Osteoblast (primary cell): ENCODE measurements around the gene CRIM1. TPM values are rescaled to one million over a fixed set of nuclear protein-coding genes. Genes with fewer than 3 reads are reported as not detected.
A peak's percentile ranks its signal among the peaks of the same experiment; 100 is the strongest.

Source experiments
- DNase-seq: peaks from one replicate; pipeline ENCODE4 v3.0.0; 2011; ENCODE audit warnings: low spot score, mixed read lengths; ENCODE audit not compliant: insufficient read length; ENCODE audit errors: missing footprints
- H2AFZ ChIP-seq: 2 replicates; pipeline ENCODE4 v1.6.0; 2011; ENCODE audit warnings: mild to moderate bottlenecking, low read length
- H3K27ac ChIP-seq: 2 replicates; pipeline ENCODE4 v1.5.1; 2011; ENCODE audit warnings: mild to moderate bottlenecking, low read depth, low read length, moderate library complexity
- H3K27me3 ChIP-seq: 2 replicates; pipeline ENCODE4 v1.6.0; 2012; ENCODE audit warnings: mild to moderate bottlenecking, control low read depth, inconsistent platforms, low read length, moderate library complexity; ENCODE audit not compliant: insufficient read depth
- H3K36me3 ChIP-seq: 2 replicates; pipeline ENCODE4 v1.5.1; 2011; ENCODE audit warnings: mild to moderate bottlenecking, low read length, control low read depth, moderate library complexity; ENCODE audit not compliant: insufficient read depth
- H3K4me1 ChIP-seq: 2 replicates; pipeline ENCODE4 v1.5.1; 2011; ENCODE audit warnings: mild to moderate bottlenecking, low read length, control low read depth, moderate library complexity; ENCODE audit not compliant: insufficient read depth
- H3K4me2 ChIP-seq: 2 replicates; pipeline ENCODE4 v1.6.0; 2011; ENCODE audit warnings: mild to moderate bottlenecking, low read length; ENCODE audit not compliant: insufficient read depth
- H3K4me3 ChIP-seq: fragments of 200-600 bp; sonication (generic); 3 replicates; pipeline ENCODE4 v1.5.1; 2012; ENCODE audit warnings: mild to moderate bottlenecking, low read length, inconsistent platforms; ENCODE audit not compliant: insufficient read depth
- H3K79me2 ChIP-seq: 2 replicates; pipeline ENCODE4 v1.6.0; 2012; ENCODE audit warnings: mild to moderate bottlenecking, low read length, control low read depth, inconsistent platforms; ENCODE audit not compliant: insufficient read depth
- H3K9me3 ChIP-seq: 2 replicates; pipeline ENCODE4 v1.5.1; 2011; ENCODE audit warnings: low read depth, low read length, control low read depth
- H4K20me1 ChIP-seq: 2 replicates; pipeline ENCODE4 v1.6.0; 2012; ENCODE audit warnings: mild to moderate bottlenecking, low read length, control low read depth; ENCODE audit not compliant: insufficient read depth
- CTCF ChIP-seq: IDR thresholded peaks from 2 replicates; pipeline ENCODE4 v1.5.1; 2011; ENCODE audit warnings: mild to moderate bottlenecking, low read depth, low read length, moderate library complexity; ENCODE audit errors: extremely low read depth
- total RNA-seq: library from RNA; depleted of rRNA; stranded (reverse); fragments of >200 nt; gene quantifications from 2 replicates; pipeline ENCODE4 v1.2.3, GENCODE V29; 2012

CRIM1 gene
- total RNA-seq, 1 donor: 362 TPM

- peaks cover 71% of the 10 kb centered on the region for H3K36me3 ChIP-seq
- TF ChIP-seq CTCF: no peak
- H3K79me2 ChIP-seq: peaks cover 79% of the 10 kb centered on the region
- no peaks in the 10 kb centered on the region for H3K9me3 ChIP-seq
- peak overlapping the region; percentile 87 for H3K27ac ChIP-seq
- no peaks in the 10 kb centered on the region for H3K27me3 ChIP-seq
- H2AFZ ChIP-seq: no peak overlapping the region
- peak; percentile 82 for DNase-seq
- H3K4me3 ChIP-seq: no peak overlapping the region
- H4K20me1 ChIP-seq: peaks cover 3% of the 10 kb centered on the region
- peaks cover 67% of the 10 kb centered on the region for H3K4me1 ChIP-seq
- peak overlapping the region; percentile 28 for H3K4me2 ChIP-seq
Observed at GRCh38 chr2:36441816-36442215, 86.2 kb downstream of the CRIM1 start.

- Histone ChIP-seq H3K4me3 (no peak overlapping the region), H3K27ac (peak overlapping the region; percentile 87), H3K9me3 (no peaks in the 10 kb centered on the region), H4K20me1 (no peaks in the 10 kb centered on the region), H3K79me2 (peaks cover 85% of the 10 kb centered on the region), H3K27me3 (no peaks in the 10 kb centered on the region), H3K4me1 (peaks cover 74% of the 10 kb centered on the region), H3K4me2 (no peak overlapping the region), H2AFZ (no peak overlapping the region), H3K36me3 (peaks cover 92% of the 10 kb centered on the region)
- DNase-seq: no peak
- no peak for TF ChIP-seq CTCF
Observed at GRCh38 chr2:36444216-36444936, 88.8 kb downstream of the CRIM1 start.

- H3K79me2 ChIP-seq: peaks cover 79% of the 10 kb centered on the region
- H3K4me2 ChIP-seq: no peak overlapping the region
- no peak for TF ChIP-seq CTCF
- peaks cover 98% of the 10 kb centered on the region for H3K36me3 ChIP-seq
- H3K27me3 ChIP-seq: no peaks in the 10 kb centered on the region
- H3K27ac ChIP-seq: peak overlapping the region; percentile 87
- DNase-seq: no peak
- no peaks in the 10 kb centered on the region for H4K20me1 ChIP-seq
- H3K9me3 ChIP-seq: no peaks in the 10 kb centered on the region
- H3K4me3 ChIP-seq: no peak overlapping the region
- H3K4me1 ChIP-seq: peaks cover 78% of the 10 kb centered on the region
- no peak overlapping the region for H2AFZ ChIP-seq
Observed at GRCh38 chr2:36445185-36445866, 89.7 kb downstream of the CRIM1 start.

- H3K9me3 ChIP-seq: no peaks in the 10 kb centered on the region
- no peak for DNase-seq
- H3K27ac ChIP-seq: peak overlapping the region; percentile 13
- TF ChIP-seq CTCF: no peak
- no peak overlapping the region for H3K4me3 ChIP-seq
- H4K20me1 ChIP-seq: no peaks in the 10 kb centered on the region
- H3K79me2 ChIP-seq: peaks cover 73% of the 10 kb centered on the region
- H2AFZ ChIP-seq: no peak overlapping the region
- H3K27me3 ChIP-seq: no peaks in the 10 kb centered on the region
- H3K4me2 ChIP-seq: no peak overlapping the region
- H3K36me3 ChIP-seq: peaks cover 95% of the 10 kb centered on the region
- H3K4me1 ChIP-seq: peaks cover 78% of the 10 kb centered on the region
Observed at GRCh38 chr2:36446294-36446693, 90.7 kb downstream of the CRIM1 start.
